Measurements from ENCODE around the gene DYNLT1.

DYNLT1 gene

DNA sequence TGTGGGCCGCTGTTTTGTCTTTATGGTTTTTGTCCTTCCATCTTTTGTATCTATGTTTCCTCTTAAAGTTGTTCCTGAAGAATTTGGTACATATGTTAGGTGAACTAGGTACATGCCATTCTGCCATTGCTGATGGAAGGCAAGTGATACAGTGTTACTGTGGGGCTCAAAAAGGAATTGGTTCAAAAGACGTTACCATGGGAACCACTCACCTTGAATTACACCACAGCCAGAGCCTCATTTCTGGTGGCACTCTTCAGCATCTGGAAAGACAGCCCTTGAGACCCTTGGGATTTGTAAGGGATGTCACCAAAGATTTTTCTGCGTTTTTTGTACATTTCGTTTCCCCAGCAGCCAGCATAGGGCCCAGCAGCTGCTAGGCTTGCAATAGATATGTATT lies 52.7 kb downstream of the DYNLT1 start:
- DNase-seq, result no peak

DNA sequence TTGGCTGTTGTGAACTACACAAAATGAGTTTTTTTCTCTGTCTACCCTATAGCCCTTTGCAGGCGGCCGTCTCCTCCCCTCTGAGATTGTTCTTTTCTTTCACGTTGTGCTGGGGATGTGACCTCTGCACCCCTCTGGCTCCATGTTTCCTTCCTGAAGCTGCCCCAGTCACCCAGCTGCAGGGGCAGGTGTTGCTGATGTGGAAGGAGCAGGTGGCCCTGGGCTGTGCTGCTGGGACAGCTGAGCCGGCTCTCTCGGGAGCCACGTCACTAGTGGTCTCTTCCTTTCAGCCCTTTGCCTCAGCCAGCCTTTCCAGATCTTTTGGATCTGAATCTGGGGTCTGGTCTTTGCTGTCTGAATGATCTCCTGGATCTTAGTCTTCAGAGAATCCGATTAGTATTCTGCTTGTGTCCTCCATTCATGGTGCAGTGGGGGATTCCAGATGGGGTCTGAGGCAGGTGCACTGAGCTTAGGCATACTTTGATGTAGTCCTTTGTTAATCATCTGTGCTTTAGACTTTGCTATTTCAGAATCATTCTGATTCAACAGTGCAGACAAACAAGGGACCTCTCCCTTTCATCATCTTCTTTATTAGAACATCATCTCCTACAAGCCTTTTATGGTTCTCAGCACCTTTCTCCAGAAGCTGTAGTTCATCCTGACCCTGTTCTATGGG lies 53.3 kb downstream of the DYNLT1 start:
- DNase-seq, result no peak

DNA sequence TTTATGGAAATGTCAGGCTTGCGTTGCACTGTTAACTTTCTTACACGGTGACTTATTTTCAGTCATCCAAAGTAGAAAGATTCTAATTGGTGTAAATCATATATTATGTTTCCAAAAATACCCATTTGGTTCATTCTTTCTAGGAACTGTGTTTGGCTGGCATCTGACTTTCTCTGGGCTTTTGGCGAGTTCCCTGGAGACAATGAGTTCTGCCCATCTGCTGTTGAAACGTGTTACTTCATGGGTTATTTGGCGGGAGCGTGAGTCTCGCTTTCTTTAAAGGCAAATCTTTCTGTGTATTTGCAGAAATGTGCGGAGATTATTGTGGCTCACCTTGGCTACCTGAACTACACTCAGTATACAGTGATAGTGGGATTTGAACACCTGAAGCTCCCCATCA lies 55.2 kb downstream of the DYNLT1 start:
- no peak for DNase-seq

DNA sequence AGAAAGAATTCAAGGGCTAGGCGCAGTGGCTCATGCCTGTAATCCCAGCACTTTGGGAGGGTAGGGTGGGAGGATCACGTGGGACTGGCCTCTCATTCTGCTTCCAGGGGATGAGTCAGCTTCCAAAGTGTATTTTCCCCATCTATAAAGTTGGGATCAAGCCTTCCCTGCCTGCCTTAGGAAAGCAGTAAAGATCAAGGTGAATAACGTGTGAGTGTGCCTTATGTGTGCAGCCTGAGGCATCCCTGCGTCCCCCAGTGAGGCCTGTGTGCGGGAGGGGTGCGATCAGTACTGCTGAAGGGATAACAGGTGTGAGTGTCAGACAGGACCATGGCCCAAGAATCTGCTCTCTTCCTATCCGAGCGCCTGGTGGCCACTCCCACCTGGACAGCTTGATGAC lies 57.9 kb downstream of the DYNLT1 start:
- DNase-seq, result no peak
